SKM-1 (cell line): ENCODE results near the gene URB1.
"Not testable (repeated sequence)": the region's sequence is repeated elsewhere in the genome, so short reads cannot be mapped to it uniquely, and the experiment has no call there.

Experiments used
- DNase-seq: peaks from one replicate; lab custom pipeline; 2025; ENCODE audit not compliant: unreplicated experiment; lab: John Stamatoyannopoulos, UW

The URB1 gene

GRCh38 chr21:32392880-32393676 lies at the start of gene URB1:
URB1 (minus strand) TSS chr21:32393012; CDS start chr21:32392910, 102 bp downstream.
- peak; percentile 72 for DNase-seq

- no peak for DNase-seq
Observed at GRCh38 chr21:32437729-32438128, 44.9 kb upstream of the URB1 start.

- not testable (repeated sequence) for DNase-seq
Observed at GRCh38 chr21:32432982-32433660, 40.3 kb upstream of the URB1 start.

GRCh38 chr21:32427958-32428623 lies 35.3 kb upstream of the URB1 start:
- no peak for DNase-seq

- DNase-seq: no peak
Observed at GRCh38 chr21:32426592-32427051, 33.8 kb upstream of the URB1 start.

GRCh38 chr21:32426066-32426465 lies 33.3 kb upstream of the URB1 start:
- DNase-seq: no peak

GRCh38 chr21:32425628-32426027 lies 32.8 kb upstream of the URB1 start:
- DNase-seq: no peak

GRCh38 chr21:32424674-32425073 lies 31.9 kb upstream of the URB1 start:
- DNase-seq: no peak

GRCh38 chr21:32424191-32424535 lies 31.4 kb upstream of the URB1 start:
- DNase-seq: no peak

- DNase-seq: no peak
Observed at GRCh38 chr21:32423320-32424190, 30.7 kb upstream of the URB1 start.

- no peak for DNase-seq
Observed at GRCh38 chr21:32422064-32422463, 29.3 kb upstream of the URB1 start.

- DNase-seq: no peak
Observed at GRCh38 chr21:32418146-32418545, 25.3 kb upstream of the URB1 start.

- no peak for DNase-seq
Observed at GRCh38 chr21:32415451-32416398, 22.9 kb upstream of the URB1 start.

- DNase-seq: no peak
Observed at GRCh38 chr21:32414579-32415358, 22.0 kb upstream of the URB1 start.

- DNase-seq: no peak
Observed at GRCh38 chr21:32413697-32414578, 21.1 kb upstream of the URB1 start.

GRCh38 chr21:32413015-32413504 lies 20.2 kb upstream of the URB1 start:
- DNase-seq: no peak

GRCh38 chr21:32412162-32413014 lies 19.6 kb upstream of the URB1 start, which contains the start of gene EVA1C:
EVA1C (plus strand) TSS chr21:32412706; CDS start chr21:32412854, 148 bp downstream.
- no peak for DNase-seq
